Measurements from ENCODE around the gene TBX1.

DNA sequence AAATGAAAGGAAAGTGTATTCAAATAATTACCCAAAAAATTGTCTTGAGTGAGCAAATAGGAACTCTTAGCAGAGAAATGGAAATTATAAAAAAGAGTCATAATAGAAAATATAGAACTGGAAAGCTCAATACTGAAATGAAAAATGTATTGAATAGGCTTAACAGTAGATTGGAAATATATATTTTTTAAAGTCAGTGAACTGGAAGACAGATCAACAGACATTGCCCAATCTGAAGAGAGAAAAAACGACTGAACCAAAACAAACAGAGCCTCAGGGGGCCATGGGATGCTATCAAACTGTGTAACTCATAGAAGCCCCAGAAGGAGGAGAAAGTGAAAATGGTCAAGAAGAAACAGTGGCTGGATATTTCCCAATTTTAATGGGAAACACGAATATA, 32.6 kb downstream of the TBX1 start:
- TF ChIP-seq, protein P1, sequence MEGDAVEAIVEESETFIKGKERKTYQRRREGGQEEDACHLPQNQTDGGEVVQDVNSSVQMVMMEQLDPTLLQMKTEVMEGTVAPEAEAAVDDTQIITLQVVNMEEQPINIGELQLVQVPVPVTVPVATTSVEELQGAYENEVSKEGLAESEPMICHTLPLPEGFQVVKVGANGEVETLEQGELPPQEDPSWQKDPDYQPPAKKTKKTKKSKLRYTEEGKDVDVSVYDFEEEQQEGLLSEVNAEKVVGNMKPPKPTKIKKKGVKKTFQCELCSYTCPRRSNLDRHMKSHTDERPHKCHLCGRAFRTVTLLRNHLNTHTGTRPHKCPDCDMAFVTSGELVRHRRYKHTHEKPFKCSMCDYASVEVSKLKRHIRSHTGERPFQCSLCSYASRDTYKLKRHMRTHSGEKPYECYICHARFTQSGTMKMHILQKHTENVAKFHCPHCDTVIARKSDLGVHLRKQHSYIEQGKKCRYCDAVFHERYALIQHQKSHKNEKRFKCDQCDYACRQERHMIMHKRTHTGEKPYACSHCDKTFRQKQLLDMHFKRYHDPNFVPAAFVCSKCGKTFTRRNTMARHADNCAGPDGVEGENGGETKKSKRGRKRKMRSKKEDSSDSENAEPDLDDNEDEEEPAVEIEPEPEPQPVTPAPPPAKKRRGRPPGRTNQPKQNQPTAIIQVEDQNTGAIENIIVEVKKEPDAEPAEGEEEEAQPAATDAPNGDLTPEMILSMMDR (IDR thresholded peaks at IDR 0.05) = no peak
- no peak for TF ChIP-seq POLR2AphosphoS5 (IDR thresholded peaks at IDR 0.05)

Data from prostate gland (tissue), 2 donors.